ENCODE data around the gene MICALL2. TPM values are rescaled to one million over a fixed set of nuclear protein-coding genes. Genes with fewer than 3 reads are reported as not detected.

The MICALL2 gene
- total and polyA plus RNA-seq, 4 donors = 2.9 to 16.3 (median 7.6) TPM

- H3K36me3 ChIP-seq (ENCODE audit: control insufficient read depth in 4 of 4, insufficient read depth in 3 of 4, low read depth in 1 of 4, low read length in 3 of 4) = peaks cover 16 to 84% (median 21%) of the 10 kb centered on the region in 4 donors
- no peak overlapping the region for H3K4me3 ChIP-seq (ENCODE audit: low read depth in 1 of 3, low read length in 3 of 3)
- no peak overlapping the region for H3K9ac ChIP-seq (ENCODE audit: low read depth in 1 of 2, low read length in 2 of 2)
- no peak for TF ChIP-seq YY1 (IDR thresholded peaks at IDR 0.05)
- H3K27me3 ChIP-seq (ENCODE audit: control insufficient read depth in 4 of 4, insufficient read depth in 4 of 4, low read length in 3 of 4) = no peaks in the 10 kb centered on the region
- no peak for DNase-seq (ENCODE audit: low spot score)
- 94% methylated on average over 25 of the region's 25 CpGs for WGBS
- no peak overlapping the region for H3K27ac ChIP-seq (ENCODE audit: low read depth in 1 of 2, low read length in 2 of 2)
- no peaks in the 10 kb centered on the region for H3K9me3 ChIP-seq (ENCODE audit: control insufficient read depth in 4 of 4, low read length in 3 of 4)
- no peaks in the 10 kb centered on the region for H3K4me1 ChIP-seq (ENCODE audit: control insufficient read depth in 4 of 4, insufficient read depth in 4 of 4, low read length in 3 of 4)
Measured at GRCh38 chr7:1487466-1487865, 28.2 kb upstream of the MICALL2 start.

- Histone ChIP-seq H3K4me1 (ENCODE audit: control insufficient read depth in 4 of 4, insufficient read depth in 4 of 4, low read length in 3 of 4) (no peaks in the 10 kb centered on the region), H3K27me3 (ENCODE audit: control insufficient read depth in 4 of 4, insufficient read depth in 4 of 4, low read length in 3 of 4) (no peaks in the 10 kb centered on the region), H3K4me3 (ENCODE audit: low read depth in 1 of 3, low read length in 3 of 3) (no peak overlapping the region), H3K27ac (ENCODE audit: low read depth in 1 of 2, low read length in 2 of 2) (no peak overlapping the region), H3K9me3 (ENCODE audit: control insufficient read depth in 4 of 4, low read length in 3 of 4) (no peaks in the 10 kb centered on the region), H3K9ac (ENCODE audit: low read depth in 1 of 2, low read length in 2 of 2) (no peak overlapping the region), H3K36me3 (ENCODE audit: control insufficient read depth in 4 of 4, insufficient read depth in 3 of 4, low read depth in 1 of 4, low read length in 3 of 4) (peaks cover 17 to 85% (median 20%) of the 10 kb centered on the region in 4 donors)
- TF ChIP-seq EGR1 (IDR thresholded peaks at IDR 0.05; ENCODE audit: low read depth in 2 of 2) (no peak), HNF4A (conservative IDR thresholded peaks at IDR 0.05) (no peak), NR2F2 (IDR thresholded peaks at IDR 0.05) (no peak), ZBTB33 (IDR thresholded peaks at IDR 0.05) (no peak), ATF3 (IDR thresholded peaks at IDR 0.05) (no peak), TAF1 (conservative IDR thresholded peaks at IDR 0.05) (no peak), CTCF (IDR thresholded peaks at IDR 0.05; ENCODE audit: low read depth, low read length, missing input control) (no peak), GABPA (IDR thresholded peaks at IDR 0.05 in 1 of 2, conservative IDR thresholded peaks at IDR 0.05 in 1 of 2) (no peak), JUND (IDR thresholded peaks at IDR 0.05) (no peak), RAD21 (IDR thresholded peaks at IDR 0.05) (no peak), FOXA1 (IDR thresholded peaks at IDR 0.05) (no peak), HNF4G (IDR thresholded peaks at IDR 0.05) (no peak), RXRA (IDR thresholded peaks at IDR 0.05) (no peak), FOXA2 (IDR thresholded peaks at IDR 0.05) (no peak), REST (IDR thresholded peaks at IDR 0.05) (no peak), MAX (IDR thresholded peaks at IDR 0.05) (no peak), SP1 (IDR thresholded peaks at IDR 0.05) (no peak)
- DNase-seq (ENCODE audit: low spot score) = no peak
- 92% methylated on average over 23 of the region's 23 CpGs for WGBS
Measured at GRCh38 chr7:1486571-1486970, 27.3 kb upstream of the MICALL2 start.

Measured in liver (tissue), 9 donors.